ENCODE data around the gene HIRIP3.

GRCh38 chr16:30002614-30003346 lies 7.4 kb upstream of the HIRIP3 start:
- TF ChIP-seq CTCF (conservative IDR thresholded peaks at IDR 0.05; ENCODE audit: low read depth, low read length) = no peak
- no peak for TF ChIP-seq EZH2 (IDR thresholded peaks at IDR 0.05; ENCODE audit: low read length, unreplicated experiment)
- TF ChIP-seq EZH2phosphoT487 (IDR thresholded peaks at IDR 0.05; ENCODE audit: borderline replicate concordance, low read length) = no peak
